RPMI8226 (cell line): ENCODE measurements around the gene BCL7A.

ENCODE experiments used
- DNase-seq: peaks from one replicate; pipeline ENCODE4 v3.0.0-alpha.2; 2015

The BCL7A gene

GRCh38 chr12:122001466-122002209 is 20.0 kb upstream of the BCL7A start:
- no peak for DNase-seq

GRCh38 chr12:122003651-122004611 is 17.8 kb upstream of the BCL7A start:
- no peak for DNase-seq

- no peak for DNase-seq
Measured at GRCh38 chr12:122004633-122005071, 17.0 kb upstream of the BCL7A start.

GRCh38 chr12:122005252-122005776 is 16.4 kb upstream of the BCL7A start:
- no peak for DNase-seq

- no peak for DNase-seq
Measured at GRCh38 chr12:122006186-122006926, 15.3 kb upstream of the BCL7A start.

- DNase-seq: no peak
Measured at GRCh38 chr12:122009741-122010140, 11.9 kb upstream of the BCL7A start.

GRCh38 chr12:122012184-122012583 is 9.5 kb upstream of the BCL7A start:
- DNase-seq: no peak

- DNase-seq: no peak
Measured at GRCh38 chr12:122013136-122013535, 8.5 kb upstream of the BCL7A start.

- DNase-seq: peak; percentile 32
Measured at GRCh38 chr12:122013791-122014590, 7.7 kb upstream of the BCL7A start.

- DNase-seq: no peak
Measured at GRCh38 chr12:122014781-122015180, 6.9 kb upstream of the BCL7A start.

GRCh38 chr12:122018457-122018856 is 3.2 kb upstream of the BCL7A start:
- DNase-seq: no peak

GRCh38 chr12:122018937-122019336 is 2.7 kb upstream of the BCL7A start:
- no peak for DNase-seq

- DNase-seq: no peak
Measured at GRCh38 chr12:122020795-122021192, 890 bp upstream of the BCL7A start.

GRCh38 chr12:122021193-122021821 is 377 bp upstream of the BCL7A start:
- DNase-seq: peak; percentile 33

GRCh38 chr12:122022393-122023338 is 982 bp downstream of the BCL7A start:
- DNase-seq: peak; percentile 42

GRCh38 chr12:122023339-122024131 is 1.9 kb downstream of the BCL7A start:
- no peak for DNase-seq

GRCh38 chr12:122024132-122024785 is 2.6 kb downstream of the BCL7A start:
- no peak for DNase-seq

GRCh38 chr12:122026706-122027333 is 5.1 kb downstream of the BCL7A start:
- DNase-seq: peak; percentile 54
